Glutamatergic neuron (in vitro differentiated cells): ENCODE results near the gene TAF5L. TPM values are rescaled to one million over a fixed set of nuclear protein-coding genes. Genes with fewer than 3 reads are reported as not detected.
"Not testable (repeated sequence)": the region's sequence is repeated elsewhere in the genome, so short reads cannot be mapped to it uniquely, and the experiment has no call there.

ENCODE experiments used
- DNase-seq: peaks from one replicate; pipeline ENCODE4 v3.0.0; 2022
- H3K27ac Mint-ChIP-seq: one replicate; pipeline ENCODE4 v1.8.0; 2020; ENCODE audit warnings: mild to moderate bottlenecking, mixed read lengths, inconsistent platforms; ENCODE audit not compliant: unreplicated experiment
- H3K27me3 Mint-ChIP-seq: one replicate; pipeline ENCODE4 v1.8.0; 2020; ENCODE audit warnings: mild to moderate bottlenecking, moderate library complexity, mixed read lengths, inconsistent platforms; ENCODE audit not compliant: unreplicated experiment
- H3K36me3 Mint-ChIP-seq: one replicate; pipeline ENCODE4 v1.8.0; 2020; ENCODE audit warnings: mild to moderate bottlenecking, mixed read lengths, inconsistent platforms; ENCODE audit not compliant: unreplicated experiment
- H3K4me1 Mint-ChIP-seq: one replicate; pipeline ENCODE4 v1.8.0; 2020; ENCODE audit warnings: mild to moderate bottlenecking, low read depth, mixed read lengths, inconsistent platforms; ENCODE audit not compliant: unreplicated experiment
- H3K4me3 Mint-ChIP-seq: one replicate; pipeline ENCODE4 v1.8.0; 2020; ENCODE audit warnings: mild to moderate bottlenecking, mixed read lengths, inconsistent platforms; ENCODE audit not compliant: unreplicated experiment
- H3K9me3 Mint-ChIP-seq: one replicate; pipeline ENCODE4 v1.8.0; 2020; ENCODE audit warnings: mild to moderate bottlenecking, moderate library complexity, mixed read lengths, inconsistent platforms; ENCODE audit not compliant: unreplicated experiment
- CTCF ChIP-seq: fragments of 200-600 bp; sonication (generic); IDR thresholded peaks from one replicate; pipeline ENCODE4 v1.5.0; 2021; ENCODE audit not compliant: partially characterized antibody, unreplicated experiment
- total RNA-seq: library from RNA; stranded (reverse); fragmentation: NEBNext Ultra II Directional; extraction: Animal tissue kit (Norgen Biotek cat#: 25700); gene quantifications from one replicate; pipeline ENCODE4 v1.2.1, GENCODE V29; 2021; ENCODE audit not compliant: unreplicated experiment

TAF5L gene
- total RNA-seq, 1 donor from 2014 or later = 19.6 TPM

GRCh38 chr1:229563241-229563640 is 62.7 kb downstream of the TAF5L start:
- peaks cover 8% of the 10 kb centered on the region for H3K27me3 Mint-ChIP-seq
- no peaks in the 10 kb centered on the region for H3K36me3 Mint-ChIP-seq
- DNase-seq = no peak
- no peak for TF ChIP-seq CTCF
- no peak overlapping the region for H3K4me3 Mint-ChIP-seq
- H3K9me3 Mint-ChIP-seq = peaks cover 1% of the 10 kb centered on the region
- no peaks in the 10 kb centered on the region for H3K4me1 Mint-ChIP-seq
- no peak overlapping the region for H3K27ac Mint-ChIP-seq

- no peak for TF ChIP-seq CTCF
- H3K27me3 Mint-ChIP-seq = peaks cover 8% of the 10 kb centered on the region
- no peaks in the 10 kb centered on the region for H3K36me3 Mint-ChIP-seq
- DNase-seq = no peak
- peaks cover under 1% of the 10 kb centered on the region for H3K4me1 Mint-ChIP-seq
- peaks cover 2% of the 10 kb centered on the region for H3K9me3 Mint-ChIP-seq
- H3K4me3 Mint-ChIP-seq = no peak overlapping the region
- H3K27ac Mint-ChIP-seq = no peak overlapping the region
These were observed 63.2 kb downstream of the TAF5L start for GRCh38 chr1:229562686-229563085.

- Mint-ChIP-seq H3K27ac (no peak overlapping the region), H3K27me3 (peaks cover 8% of the 10 kb centered on the region), H3K4me3 (no peak overlapping the region), H3K9me3 (peaks cover 4% of the 10 kb centered on the region), H3K36me3 (no peaks in the 10 kb centered on the region), H3K4me1 (peaks cover 9% of the 10 kb centered on the region)
- no peak for DNase-seq
- no peak for TF ChIP-seq CTCF
These were observed 64.8 kb downstream of the TAF5L start for GRCh38 chr1:229561141-229561540.

- not testable (repeated sequence) for H3K27me3 Mint-ChIP-seq, DNase-seq, H3K36me3 Mint-ChIP-seq, H3K4me3 Mint-ChIP-seq, H3K27ac Mint-ChIP-seq, H3K9me3 Mint-ChIP-seq
- peaks cover 12% of the 10 kb centered on the region for H3K4me1 Mint-ChIP-seq
These were observed 65.8 kb downstream of the TAF5L start for GRCh38 chr1:229560124-229560523.

GRCh38 chr1:229559336-229559801 is 66.6 kb downstream of the TAF5L start:
- DNase-seq, H3K27me3 Mint-ChIP-seq, H3K27ac Mint-ChIP-seq, H3K36me3 Mint-ChIP-seq, H3K9me3 Mint-ChIP-seq: not testable (repeated sequence)
- Mint-ChIP-seq H3K4me3 (peak overlapping the region; percentile 90), H3K4me1 (peaks cover 14% of the 10 kb centered on the region)

- H3K27me3 Mint-ChIP-seq = peaks cover 8% of the 10 kb centered on the region
- DNase-seq = peak; percentile 98
- peak; percentile 85 for TF ChIP-seq CTCF
- H3K9me3 Mint-ChIP-seq = peaks cover 4% of the 10 kb centered on the region
- peak within 1 kb of the TSS; percentile 93 for H3K4me3 Mint-ChIP-seq
- no peaks in the 10 kb centered on the region for H3K36me3 Mint-ChIP-seq
- H3K27ac Mint-ChIP-seq = peak within 1 kb of the TSS; percentile 91
- peaks cover 14% of the 10 kb centered on the region for H3K4me1 Mint-ChIP-seq
These were observed 67.2 kb downstream of the TAF5L start, which contains the start of gene ABCB10 for GRCh38 chr1:229558460-229559335. TSS of gene ABCB10 (minus strand) at chr1:229558707. CDS start at chr1:229558652, 55 bp downstream.
